Astrocyte (in vitro differentiated cells and primary cell): Measurements from ENCODE around the gene DNAJC11.

Experiments
- CTCF ChIP-seq: IDR thresholded peaks from 2 replicates; pipeline ENCODE4 v1.5.1; 2011; ENCODE audit warnings: low read depth, mild to moderate bottlenecking, inconsistent platforms, low read length, moderate library complexity; ENCODE audit not compliant: insufficient read depth
- EZH2 ChIP-seq: IDR thresholded peaks from 2 replicates; pipeline ENCODE4 v1.6.1; 2012; ENCODE audit warnings: mild to moderate bottlenecking, low read length, inconsistent platforms; ENCODE audit not compliant: insufficient read depth

GRCh38 chr1:6651909-6652308 is 49.7 kb downstream of the DNAJC11 start:
- TF ChIP-seq CTCF (no peak), EZH2 (no peak)
